Measurements from ENCODE around the gene ARHGAP22.

The ARHGAP22 gene

GRCh38 chr10:48508791-48509772, 95.8 kb downstream of the ARHGAP22 start:
- FAIRE-seq = no peak

- FAIRE-seq = no peak
Observed at GRCh38 chr10:48507933-48508790, 96.7 kb downstream of the ARHGAP22 start.

- no peak for FAIRE-seq
Observed at GRCh38 chr10:48507494-48507893, 97.4 kb downstream of the ARHGAP22 start.

- no peak for FAIRE-seq
Observed at GRCh38 chr10:48506147-48506917, 98.5 kb downstream of the ARHGAP22 start.

GRCh38 chr10:48505394-48506112, 99.3 kb downstream of the ARHGAP22 start:
- FAIRE-seq = no peak

GRCh38 chr10:48504141-48504885, 100.6 kb downstream of the ARHGAP22 start:
- FAIRE-seq = no peak

- FAIRE-seq = no peak
Observed at GRCh38 chr10:48503293-48503911, 101.5 kb downstream of the ARHGAP22 start.

GRCh38 chr10:48502791-48503190, 102.1 kb downstream of the ARHGAP22 start:
- FAIRE-seq = no peak

GRCh38 chr10:48501787-48502771, 102.8 kb downstream of the ARHGAP22 start:
- FAIRE-seq = no peak

GRCh38 chr10:48501226-48501625, 103.6 kb downstream of the ARHGAP22 start:
- FAIRE-seq = no peak

GRCh38 chr10:48500771-48501170, 104.1 kb downstream of the ARHGAP22 start:
- FAIRE-seq = no peak

- FAIRE-seq = no peak
Observed at GRCh38 chr10:48498940-48499510, 105.8 kb downstream of the ARHGAP22 start.

- FAIRE-seq = no peak
Observed at GRCh38 chr10:48497780-48498770, 106.8 kb downstream of the ARHGAP22 start.

- FAIRE-seq = no peak
Observed at GRCh38 chr10:48496831-48497779, 107.8 kb downstream of the ARHGAP22 start.

- FAIRE-seq = no peak
Observed at GRCh38 chr10:48496105-48496830, 108.6 kb downstream of the ARHGAP22 start.

Data from endometrium (tissue), 2 donors.